Measurements from ENCODE around the gene FAM117A.

The FAM117A gene

DNA sequence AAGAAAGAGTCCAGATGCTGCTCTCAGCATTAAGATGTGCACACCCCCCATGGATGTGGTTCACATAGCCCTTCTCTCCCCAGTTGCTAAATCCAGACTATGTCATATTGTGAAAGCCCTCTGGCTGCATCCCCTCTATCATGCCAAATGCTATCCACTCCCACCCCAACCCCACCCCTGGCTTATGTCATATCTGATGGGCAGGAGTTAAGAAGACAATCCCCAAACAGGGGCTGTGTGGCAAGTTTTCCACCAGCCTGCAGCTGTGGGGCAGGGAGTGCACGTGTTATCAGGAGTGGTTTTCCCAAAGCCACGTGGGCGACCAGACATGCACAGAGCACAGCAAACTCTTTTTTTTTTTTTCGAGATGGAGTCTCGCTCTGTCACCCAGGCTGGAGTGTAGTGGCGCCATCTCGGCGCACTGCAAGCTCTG lies 10.0 kb downstream of the FAM117A start:
- no peak for DNase-seq

DNA sequence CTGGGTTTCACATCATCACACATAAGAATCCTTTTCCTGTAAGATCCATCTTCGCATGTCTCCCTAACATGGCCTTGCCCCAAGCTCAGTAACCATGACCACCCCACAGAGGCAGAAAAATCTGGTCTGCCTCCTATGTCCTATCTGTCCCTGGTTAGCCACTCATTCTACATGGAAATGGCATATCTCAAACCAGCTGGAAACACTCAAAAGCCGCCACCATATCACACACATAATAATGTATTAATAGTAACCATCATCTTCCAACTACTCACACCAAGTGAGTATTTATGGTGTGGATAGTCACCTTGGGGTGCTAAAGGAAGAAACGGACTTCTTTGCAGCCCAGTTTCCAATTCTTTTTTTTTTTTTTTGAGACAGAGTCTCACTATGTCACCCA lies 11.4 kb downstream of the FAM117A start:
- Histone ChIP-seq H3K4me3 (ENCODE audit: insufficient read depth, low read depth, low read length, poor library complexity, severe bottlenecking) (no peak overlapping the region), H3K36me3 (ENCODE audit: control insufficient read depth, insufficient read depth, low read length) (peaks cover 6% of the 10 kb centered on the region), H3K4me1 (ENCODE audit: control insufficient read depth, insufficient read depth, low read length, poor library complexity, severe bottlenecking) (peaks cover 65% of the 10 kb centered on the region), H3K27me3 (replicated peaks; ENCODE audit: control insufficient read depth, insufficient read depth, low read length, poor library complexity, severe bottlenecking) (no peaks in the 10 kb centered on the region), H3K27ac (ENCODE audit: insufficient read depth, low read length, poor library complexity, severe bottlenecking) (peak overlapping the region; percentile 16), H3K9me3 (ENCODE audit: control insufficient read depth, low read length) (no peaks in the 10 kb centered on the region)
- no peak for DNase-seq

More for the DNA sequence above, 10.0 kb downstream of the FAM117A start:
- peaks cover 10% of the 10 kb centered on the region for H3K36me3 ChIP-seq (ENCODE audit: control insufficient read depth, insufficient read depth, low read length)
- H3K27me3 ChIP-seq (replicated peaks; ENCODE audit: control insufficient read depth, insufficient read depth, low read length, poor library complexity, severe bottlenecking): no peaks in the 10 kb centered on the region
- H3K4me3 ChIP-seq (ENCODE audit: insufficient read depth, low read depth, low read length, poor library complexity, severe bottlenecking): no peak overlapping the region
- H3K27ac ChIP-seq (ENCODE audit: insufficient read depth, low read length, poor library complexity, severe bottlenecking): peak overlapping the region; percentile 26
- H3K4me1 ChIP-seq (ENCODE audit: control insufficient read depth, insufficient read depth, low read length, poor library complexity, severe bottlenecking): peaks cover 58% of the 10 kb centered on the region
- H3K9me3 ChIP-seq (ENCODE audit: control insufficient read depth, low read length): no peaks in the 10 kb centered on the region

DNA sequence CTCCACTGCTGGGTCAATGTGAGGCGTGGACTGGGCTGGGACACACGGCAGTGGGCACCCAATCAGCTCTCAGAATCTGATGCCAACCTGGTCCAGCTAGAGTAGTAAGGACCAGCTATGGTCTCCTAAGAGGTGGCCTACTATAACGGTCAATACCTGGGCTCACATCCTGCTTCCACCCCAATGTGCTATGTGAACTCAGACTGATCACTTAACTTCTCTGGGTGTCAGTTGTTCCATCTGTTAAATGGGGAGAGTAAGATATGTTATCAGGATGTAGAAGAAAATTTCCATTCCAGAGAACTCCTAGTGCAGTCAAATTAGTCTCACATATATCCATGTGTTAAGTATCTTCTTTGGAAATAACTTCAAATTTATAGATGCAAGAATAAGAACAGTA lies 14.2 kb downstream of the FAM117A start:
- Histone ChIP-seq H3K9me3 (ENCODE audit: control insufficient read depth, low read length) (no peaks in the 10 kb centered on the region), H3K4me1 (ENCODE audit: control insufficient read depth, insufficient read depth, low read length, poor library complexity, severe bottlenecking) (peaks cover 66% of the 10 kb centered on the region), H3K36me3 (ENCODE audit: control insufficient read depth, insufficient read depth, low read length) (no peaks in the 10 kb centered on the region), H3K4me3 (ENCODE audit: insufficient read depth, low read depth, low read length, poor library complexity, severe bottlenecking) (no peak overlapping the region), H3K27ac (ENCODE audit: insufficient read depth, low read length, poor library complexity, severe bottlenecking) (peak overlapping the region; percentile 86), H3K27me3 (replicated peaks; ENCODE audit: control insufficient read depth, insufficient read depth, low read length, poor library complexity, severe bottlenecking) (no peaks in the 10 kb centered on the region)
- no peak for DNase-seq

DNA sequence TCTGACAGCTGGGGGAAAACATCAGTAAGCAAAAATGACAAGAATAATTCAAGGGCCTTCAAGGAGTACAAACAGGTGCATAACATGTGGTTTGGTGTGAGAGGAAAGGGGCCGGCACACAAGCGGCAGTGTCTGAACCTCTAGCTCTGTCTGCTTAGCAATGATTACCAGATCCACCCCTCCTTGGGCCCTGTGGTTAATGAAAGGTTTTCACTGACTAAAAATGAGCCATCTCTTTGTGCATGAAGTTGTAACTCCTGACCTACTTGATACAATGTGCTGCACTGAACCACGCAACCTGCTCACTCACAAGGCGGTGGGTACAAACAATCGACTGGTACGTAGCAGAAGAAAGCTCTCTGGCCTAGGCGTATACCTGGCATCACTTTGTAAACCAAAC lies 15.1 kb downstream of the FAM117A start:
- Histone ChIP-seq H3K27ac (ENCODE audit: insufficient read depth, low read length, poor library complexity, severe bottlenecking) (peak overlapping the region; percentile 86), H3K36me3 (ENCODE audit: control insufficient read depth, insufficient read depth, low read length) (no peaks in the 10 kb centered on the region), H3K4me1 (ENCODE audit: control insufficient read depth, insufficient read depth, low read length, poor library complexity, severe bottlenecking) (peaks cover 72% of the 10 kb centered on the region), H3K27me3 (replicated peaks; ENCODE audit: control insufficient read depth, insufficient read depth, low read length, poor library complexity, severe bottlenecking) (no peaks in the 10 kb centered on the region), H3K9me3 (ENCODE audit: control insufficient read depth, low read length) (no peaks in the 10 kb centered on the region), H3K4me3 (ENCODE audit: insufficient read depth, low read depth, low read length, poor library complexity, severe bottlenecking) (peak overlapping the region; percentile 6)
- DNase-seq: peak; percentile 48 to 68 (median 57)

- peak; percentile 38 to 50 (median 41) for DNase-seq
- Histone ChIP-seq H3K9me3 (ENCODE audit: control insufficient read depth, low read length) (no peaks in the 10 kb centered on the region), H3K4me3 (ENCODE audit: insufficient read depth, low read depth, low read length, poor library complexity, severe bottlenecking) (peak overlapping the region; percentile 3), H3K4me1 (ENCODE audit: control insufficient read depth, insufficient read depth, low read length, poor library complexity, severe bottlenecking) (peaks cover 70% of the 10 kb centered on the region), H3K36me3 (ENCODE audit: control insufficient read depth, insufficient read depth, low read length) (no peaks in the 10 kb centered on the region), H3K27me3 (replicated peaks; ENCODE audit: control insufficient read depth, insufficient read depth, low read length, poor library complexity, severe bottlenecking) (no peaks in the 10 kb centered on the region), H3K27ac (ENCODE audit: insufficient read depth, low read length, poor library complexity, severe bottlenecking) (peak overlapping the region; percentile 86)
These were observed 15.7 kb downstream of the FAM117A start for GRCh38 chr17:49748223-49748622.

DNA sequence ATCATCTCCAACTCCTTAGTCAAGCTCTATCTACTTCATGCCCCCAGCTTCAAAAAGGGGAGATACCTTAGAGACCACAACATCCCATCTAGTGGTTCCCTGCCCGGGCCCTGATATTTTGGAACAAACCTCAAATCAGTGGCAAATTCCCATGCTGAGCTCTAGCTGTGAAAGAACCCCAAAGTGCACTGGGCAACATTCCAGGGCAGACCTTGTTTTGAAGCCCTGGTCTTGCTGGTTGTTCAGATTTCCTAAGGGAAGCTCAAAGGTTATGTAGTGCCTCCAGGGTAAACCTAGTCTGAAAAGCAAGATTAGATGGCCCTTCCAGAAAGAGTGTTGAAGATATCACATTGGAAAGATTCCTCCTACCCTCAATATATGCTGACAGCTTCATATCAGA lies 16.3 kb downstream of the FAM117A start:
- Histone ChIP-seq H3K4me3 (ENCODE audit: insufficient read depth, low read depth, low read length, poor library complexity, severe bottlenecking) (peak overlapping the region; percentile 3), H3K4me1 (ENCODE audit: control insufficient read depth, insufficient read depth, low read length, poor library complexity, severe bottlenecking) (peaks cover 75% of the 10 kb centered on the region), H3K27ac (ENCODE audit: insufficient read depth, low read length, poor library complexity, severe bottlenecking) (peak overlapping the region; percentile 86), H3K27me3 (replicated peaks; ENCODE audit: control insufficient read depth, insufficient read depth, low read length, poor library complexity, severe bottlenecking) (no peaks in the 10 kb centered on the region), H3K36me3 (ENCODE audit: control insufficient read depth, insufficient read depth, low read length) (no peaks in the 10 kb centered on the region), H3K9me3 (ENCODE audit: control insufficient read depth, low read length) (no peaks in the 10 kb centered on the region)
- DNase-seq: no peak

GRCh38 chr17:49746791-49747490 lies 17.0 kb downstream of the FAM117A start:
- Histone ChIP-seq H3K36me3 (ENCODE audit: control insufficient read depth, insufficient read depth, low read length) (no peaks in the 10 kb centered on the region), H3K4me3 (ENCODE audit: insufficient read depth, low read depth, low read length, poor library complexity, severe bottlenecking) (peak overlapping the region; percentile 26), H3K4me1 (ENCODE audit: control insufficient read depth, insufficient read depth, low read length, poor library complexity, severe bottlenecking) (peaks cover 77% of the 10 kb centered on the region), H3K27me3 (replicated peaks; ENCODE audit: control insufficient read depth, insufficient read depth, low read length, poor library complexity, severe bottlenecking) (no peaks in the 10 kb centered on the region), H3K27ac (ENCODE audit: insufficient read depth, low read length, poor library complexity, severe bottlenecking) (peak overlapping the region; percentile 86), H3K9me3 (ENCODE audit: control insufficient read depth, low read length) (no peaks in the 10 kb centered on the region)
- DNase-seq: no peak

DNA sequence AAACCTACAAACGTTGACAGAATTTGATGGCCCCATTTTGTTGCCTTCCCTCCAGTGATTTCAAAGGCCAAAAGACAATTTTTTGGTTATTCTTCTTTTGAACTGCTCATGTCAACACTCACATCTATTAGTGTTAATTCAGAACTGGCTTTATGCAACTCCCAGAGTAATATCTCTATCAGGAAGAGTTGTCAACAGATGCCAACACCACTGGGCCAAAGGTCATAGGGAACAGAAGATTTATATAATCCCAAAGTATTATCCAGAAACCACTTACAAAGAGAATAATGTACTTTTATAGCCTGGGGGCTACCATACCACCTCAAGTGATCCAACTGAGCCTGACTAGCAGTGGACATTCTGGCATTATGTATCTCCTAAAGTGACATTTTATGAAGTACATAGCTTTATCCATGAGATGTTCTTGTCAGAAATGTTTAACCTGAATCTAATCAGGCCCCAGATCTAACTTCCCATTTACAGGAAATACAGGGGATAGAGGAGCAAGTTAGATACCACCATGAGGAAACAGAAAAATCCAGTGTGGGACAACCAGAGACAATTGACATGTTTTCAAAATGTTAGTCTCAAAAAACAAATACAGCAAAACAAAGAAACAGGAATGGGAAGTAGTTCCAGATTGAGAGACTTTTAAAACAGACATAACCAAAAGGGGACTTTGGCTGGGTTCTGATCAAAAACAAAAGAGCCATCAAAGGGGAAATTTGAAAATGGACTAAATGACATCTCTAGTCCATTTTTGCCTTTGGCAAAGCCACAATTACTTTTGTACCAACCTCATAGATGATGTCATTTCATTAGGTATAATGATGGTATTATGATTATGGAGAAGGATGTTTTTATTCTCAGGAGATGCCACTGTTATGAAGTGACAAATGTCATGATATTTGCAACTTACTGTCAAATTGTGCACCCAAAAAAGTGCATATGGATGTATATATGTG lies 18.5 kb downstream of the FAM117A start:
- Histone ChIP-seq H3K9me3 (ENCODE audit: control insufficient read depth, low read length) (no peaks in the 10 kb centered on the region), H3K4me3 (ENCODE audit: insufficient read depth, low read depth, low read length, poor library complexity, severe bottlenecking) (no peak overlapping the region), H3K27me3 (replicated peaks; ENCODE audit: control insufficient read depth, insufficient read depth, low read length, poor library complexity, severe bottlenecking) (no peaks in the 10 kb centered on the region), H3K27ac (ENCODE audit: insufficient read depth, low read length, poor library complexity, severe bottlenecking) (peak overlapping the region; percentile 86), H3K4me1 (ENCODE audit: control insufficient read depth, insufficient read depth, low read length, poor library complexity, severe bottlenecking) (peaks cover 91% of the 10 kb centered on the region), H3K36me3 (ENCODE audit: control insufficient read depth, insufficient read depth, low read length) (no peaks in the 10 kb centered on the region)
- DNase-seq: no peak

- H3K36me3 ChIP-seq (ENCODE audit: control insufficient read depth, insufficient read depth, low read length): no peaks in the 10 kb centered on the region
- H3K4me3 ChIP-seq (ENCODE audit: insufficient read depth, low read depth, low read length, poor library complexity, severe bottlenecking): peak overlapping the region; percentile 28
- no peaks in the 10 kb centered on the region for H3K27me3 ChIP-seq (replicated peaks; ENCODE audit: control insufficient read depth, insufficient read depth, low read length, poor library complexity, severe bottlenecking)
- DNase-seq: no peak
- H3K4me1 ChIP-seq (ENCODE audit: control insufficient read depth, insufficient read depth, low read length, poor library complexity, severe bottlenecking): peaks cover 89% of the 10 kb centered on the region
- no peaks in the 10 kb centered on the region for H3K9me3 ChIP-seq (ENCODE audit: control insufficient read depth, low read length)
- peak overlapping the region; percentile 96 for H3K27ac ChIP-seq (ENCODE audit: insufficient read depth, low read length, poor library complexity, severe bottlenecking)
These were observed 21.7 kb downstream of the FAM117A start for GRCh38 chr17:49742166-49742638.

- H3K27ac ChIP-seq (ENCODE audit: insufficient read depth, low read length, poor library complexity, severe bottlenecking): peak overlapping the region; percentile 96
- DNase-seq: no peak
- H3K36me3 ChIP-seq (ENCODE audit: control insufficient read depth, insufficient read depth, low read length): no peaks in the 10 kb centered on the region
- H3K9me3 ChIP-seq (ENCODE audit: control insufficient read depth, low read length): no peaks in the 10 kb centered on the region
- peaks cover 89% of the 10 kb centered on the region for H3K4me1 ChIP-seq (ENCODE audit: control insufficient read depth, insufficient read depth, low read length, poor library complexity, severe bottlenecking)
- H3K4me3 ChIP-seq (ENCODE audit: insufficient read depth, low read depth, low read length, poor library complexity, severe bottlenecking): peak overlapping the region; percentile 28
- H3K27me3 ChIP-seq (replicated peaks; ENCODE audit: control insufficient read depth, insufficient read depth, low read length, poor library complexity, severe bottlenecking): no peaks in the 10 kb centered on the region
These were observed 22.2 kb downstream of the FAM117A start for GRCh38 chr17:49741692-49742076.

Measured in effector memory CD4-positive, alpha-beta T cell (primary cell).